Measurements from ENCODE around the gene BANK1. TPM values are rescaled to one million over a fixed set of nuclear protein-coding genes. Genes with fewer than 3 reads are reported as not detected.

Gene BANK1
- total RNA-seq, 2 experiments from 2014 or later = not detected

DNA sequence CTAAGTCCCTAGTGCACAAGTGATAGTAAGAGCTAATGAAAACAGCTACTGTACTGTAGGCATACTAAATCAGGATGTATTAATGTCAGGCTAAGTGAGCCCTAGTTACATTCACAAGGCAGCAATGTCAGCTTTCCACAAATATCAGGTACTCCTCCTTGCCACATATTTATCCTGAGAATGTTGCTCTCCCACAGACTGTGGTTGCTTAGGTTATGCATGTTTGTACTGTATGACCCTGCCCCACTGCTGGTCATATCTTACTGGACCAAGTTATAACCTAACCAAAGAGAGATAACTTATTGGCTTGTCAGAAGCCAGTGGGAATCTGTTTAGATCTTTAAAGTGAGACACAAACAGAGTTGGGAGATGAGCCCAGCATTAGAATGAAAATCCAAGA lies 313.7 kb downstream of the BANK1 start:
- no peak overlapping the region for H3K27ac ChIP-seq (ENCODE audit: low read depth, low read length, poor library complexity, severe bottlenecking)
- H2AFZ ChIP-seq (ENCODE audit: low read length) = no peak overlapping the region
- no peak for DNase-seq (ENCODE audit: low spot score)
- BruUV-seq (replicated peaks) = no TSS peak
- no peaks in the 10 kb centered on the region; the same call in 1 of the 2 replicates for H3K9me2 ChIP-seq (ENCODE audit: insufficient read depth, low read length)
- H3K4me2 ChIP-seq (ENCODE audit: low read length) = no peak overlapping the region
- CTCF ChIA-PET (ENCODE audit: unreplicated experiment) = no interaction called here
- no peak overlapping the region for H3K4me3 ChIP-seq (ENCODE audit: low read depth, low read length, poor library complexity, severe bottlenecking)
- H3K4me1 ChIP-seq (ENCODE audit: insufficient read depth, low read length, poor library complexity, severe bottlenecking) = no peaks in the 10 kb centered on the region
- H3K9me3 ChIP-seq (ENCODE audit: low read length) = no peaks in the 10 kb centered on the region
- no peaks in the 10 kb centered on the region for H4K20me1 ChIP-seq (ENCODE audit: insufficient read depth, low read length)
- TF ChIP-seq EZH2phosphoT487 (IDR thresholded peaks at IDR 0.05; ENCODE audit: borderline replicate concordance, low read depth, low read length) = no peak
- TF ChIP-seq, protein P1, sequence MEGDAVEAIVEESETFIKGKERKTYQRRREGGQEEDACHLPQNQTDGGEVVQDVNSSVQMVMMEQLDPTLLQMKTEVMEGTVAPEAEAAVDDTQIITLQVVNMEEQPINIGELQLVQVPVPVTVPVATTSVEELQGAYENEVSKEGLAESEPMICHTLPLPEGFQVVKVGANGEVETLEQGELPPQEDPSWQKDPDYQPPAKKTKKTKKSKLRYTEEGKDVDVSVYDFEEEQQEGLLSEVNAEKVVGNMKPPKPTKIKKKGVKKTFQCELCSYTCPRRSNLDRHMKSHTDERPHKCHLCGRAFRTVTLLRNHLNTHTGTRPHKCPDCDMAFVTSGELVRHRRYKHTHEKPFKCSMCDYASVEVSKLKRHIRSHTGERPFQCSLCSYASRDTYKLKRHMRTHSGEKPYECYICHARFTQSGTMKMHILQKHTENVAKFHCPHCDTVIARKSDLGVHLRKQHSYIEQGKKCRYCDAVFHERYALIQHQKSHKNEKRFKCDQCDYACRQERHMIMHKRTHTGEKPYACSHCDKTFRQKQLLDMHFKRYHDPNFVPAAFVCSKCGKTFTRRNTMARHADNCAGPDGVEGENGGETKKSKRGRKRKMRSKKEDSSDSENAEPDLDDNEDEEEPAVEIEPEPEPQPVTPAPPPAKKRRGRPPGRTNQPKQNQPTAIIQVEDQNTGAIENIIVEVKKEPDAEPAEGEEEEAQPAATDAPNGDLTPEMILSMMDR (conservative IDR thresholded peaks at IDR 0.05; ENCODE audit: low read length) = no peak
- POLR2A ChIA-PET = no interaction called here
- H3K79me2 ChIP-seq (ENCODE audit: insufficient read depth, low read depth, low read length) = no peaks in the 10 kb centered on the region
- intact Hi-C loops (cut with micrococcal nuclease; ENCODE audit: unreplicated experiment) = no loop called here
- no peaks in the 10 kb centered on the region for H3K36me3 ChIP-seq (ENCODE audit: insufficient read depth, low read length)

DNA sequence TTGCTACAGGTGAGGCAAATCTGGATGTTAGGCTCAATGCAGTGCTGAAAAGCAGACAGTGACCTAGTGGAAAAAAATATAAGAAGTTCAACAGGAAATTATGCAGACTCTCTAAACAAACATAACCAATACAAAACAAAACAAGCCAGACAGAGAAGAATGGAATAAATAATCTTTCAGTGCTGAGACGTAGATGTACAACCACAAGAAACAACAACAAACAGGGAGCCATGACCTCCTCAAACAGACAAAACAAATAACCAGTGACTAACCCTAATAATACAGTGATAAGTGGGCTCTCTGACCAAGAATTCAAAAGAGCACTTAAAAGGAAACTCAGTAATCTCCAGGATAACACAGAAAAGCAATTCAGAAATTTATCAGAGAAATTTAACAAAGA lies 315.5 kb downstream of the BANK1 start:
- POLR2A ChIA-PET = no interaction called here
- intact Hi-C loops (cut with micrococcal nuclease; ENCODE audit: unreplicated experiment) = no loop called here

DNA sequence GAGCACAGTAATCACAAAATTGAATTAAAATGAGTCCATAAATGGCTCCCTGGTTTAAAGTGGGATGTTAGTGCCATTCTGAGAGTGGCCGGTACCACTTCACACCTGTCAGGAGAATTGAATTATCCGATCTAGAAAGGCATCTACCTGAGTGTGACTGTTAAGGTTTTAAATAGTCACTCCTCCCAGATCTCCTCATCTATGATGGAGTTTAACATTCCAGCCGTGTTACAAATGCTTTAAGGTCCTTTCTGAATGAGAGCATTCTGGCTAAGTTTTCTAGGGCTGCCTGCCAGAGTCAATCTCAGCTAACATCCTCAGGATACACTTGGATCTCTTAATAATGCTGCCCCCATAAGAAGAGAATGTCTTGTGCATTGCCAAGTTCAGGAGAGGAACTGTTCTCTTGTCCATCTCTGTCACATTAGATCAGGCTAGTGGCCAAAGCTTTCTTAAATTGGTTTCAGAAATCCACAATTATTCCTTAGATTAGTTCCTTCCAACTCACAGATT lies 323.6 kb downstream of the BANK1 start:
- CTCF ChIA-PET (ENCODE audit: unreplicated experiment) = no interaction called here

More for the DNA sequence above, 315.5 kb downstream of the BANK1 start:
- Histone ChIP-seq H3K4me3 (ENCODE audit: low read depth, low read length, poor library complexity, severe bottlenecking) (no peak overlapping the region), H3K79me2 (ENCODE audit: insufficient read depth, low read depth, low read length) (no peaks in the 10 kb centered on the region), H2AFZ (ENCODE audit: low read length) (no peak overlapping the region), H3K27ac (ENCODE audit: low read depth, low read length, poor library complexity, severe bottlenecking) (no peak overlapping the region), H3K4me2 (ENCODE audit: low read length) (no peak overlapping the region), H3K9me2 (ENCODE audit: insufficient read depth, low read length) (no peaks in the 10 kb centered on the region), H3K36me3 (ENCODE audit: insufficient read depth, low read length) (no peaks in the 10 kb centered on the region), H4K20me1 (ENCODE audit: insufficient read depth, low read length) (no peaks in the 10 kb centered on the region), H3K9me3 (ENCODE audit: low read length) (no peaks in the 10 kb centered on the region), H3K4me1 (ENCODE audit: insufficient read depth, low read length, poor library complexity, severe bottlenecking) (no peaks in the 10 kb centered on the region)
- DNase-seq (ENCODE audit: low spot score) = no peak
- no TSS peak for BruUV-seq (replicated peaks)
- CTCF ChIA-PET (ENCODE audit: unreplicated experiment) = no interaction called here
- no peak for TF ChIP-seq EZH2phosphoT487 (IDR thresholded peaks at IDR 0.05; ENCODE audit: borderline replicate concordance, low read depth, low read length)
- TF ChIP-seq, protein P1 (conservative IDR thresholded peaks at IDR 0.05; ENCODE audit: low read length) = no peak

More for the DNA sequence above, 323.6 kb downstream of the BANK1 start:
- H2AFZ ChIP-seq (ENCODE audit: low read length) = no peak overlapping the region
- no peaks in the 10 kb centered on the region for H4K20me1 ChIP-seq (ENCODE audit: insufficient read depth, low read length)
- H3K27ac ChIP-seq (ENCODE audit: low read depth, low read length, poor library complexity, severe bottlenecking) = no peak overlapping the region
- intact Hi-C loops (cut with micrococcal nuclease; ENCODE audit: unreplicated experiment) = no loop called here
- no peaks in the 10 kb centered on the region for H3K4me1 ChIP-seq (ENCODE audit: insufficient read depth, low read length, poor library complexity, severe bottlenecking)
- H3K4me3 ChIP-seq (ENCODE audit: low read depth, low read length, poor library complexity, severe bottlenecking) = no peak overlapping the region
- no peak overlapping the region for H3K4me2 ChIP-seq (ENCODE audit: low read length)
- no peaks in the 10 kb centered on the region for H3K9me3 ChIP-seq (ENCODE audit: low read length)
- no peaks in the 10 kb centered on the region for H3K9me2 ChIP-seq (ENCODE audit: insufficient read depth, low read length)
- H3K36me3 ChIP-seq (ENCODE audit: insufficient read depth, low read length) = no peaks in the 10 kb centered on the region
- POLR2A ChIA-PET = no interaction called here
- no TSS peak for BruUV-seq (replicated peaks)
- no peak for DNase-seq (ENCODE audit: low spot score)
- H3K79me2 ChIP-seq (ENCODE audit: insufficient read depth, low read depth, low read length) = no peaks in the 10 kb centered on the region
- TF ChIP-seq EZH2phosphoT487 (IDR thresholded peaks at IDR 0.05; ENCODE audit: borderline replicate concordance, low read depth, low read length) = no peak
- TF ChIP-seq, protein P1 (conservative IDR thresholded peaks at IDR 0.05; ENCODE audit: low read length) = no peak
